SK-N-SH (cell line): ENCODE measurements around the gene IRF1. TPM values are rescaled to one million over a fixed set of nuclear protein-coding genes. Genes with fewer than 3 reads are reported as not detected.

ENCODE experiments used
- CTCF ChIA-PET: fragments of 300-600, 350-600 bp; formaldehyde crosslinking; extraction: SDS; loops from one replicate; lab custom pipeline; 2021; lab: Yijun Ruan, JAX
- POLR2A ChIA-PET: fragments of 350-600 bp; sonication (Branson Sonifier 250); formaldehyde crosslinking; extraction: SDS; loops from one replicate; lab custom pipeline; 2020; ENCODE audit warnings: antibody characterized with exemption, inconsistent platforms; lab: Yijun Ruan, JAX
- DNase-seq: peaks from one replicate; pipeline ENCODE4 v3.0.0; 2012
- H2AFZ ChIP-seq: fragments of 200-600 bp; sonication (generic); 2 replicates; pipeline ENCODE4 v1.8.1; 2016; ENCODE audit warnings: antibody characterized with exemption, mild to moderate bottlenecking, low read depth
- H3F3A ChIP-seq: fragments of 200-600 bp; sonication (generic); replicated peaks from 2 replicates; pipeline ENCODE3; 2016; ENCODE audit warnings: antibody characterized with exemption, mild to moderate bottlenecking; ENCODE audit not compliant: insufficient read depth
- H3K27ac ChIP-seq, 2 experiments: fragments of 200-500 bp in 1 of 2; fragments of 200-600 bp in 1 of 2; sonication (Bioruptor generic) in 1 of 2; sonication (generic), shearing (Covaris generic) in 1 of 2; 2 replicates each; pipeline versions ENCODE4 v1.5.1 to v1.6.1; 2014 to 2016; ENCODE audit warnings: low read depth in 2 of 2, inconsistent platforms in 1 of 2, low read length in 1 of 2, mild to moderate bottlenecking in 1 of 2, mixed read lengths in 1 of 2
- H3K27me3 ChIP-seq: fragments of 200-600 bp; sonication (generic), shearing (Covaris generic); 2 replicates; pipeline ENCODE4 v1.6.1; 2016; ENCODE audit warnings: mixed run types; ENCODE audit not compliant: insufficient read depth
- H3K36me3 ChIP-seq, 2 experiments: fragments of 200-500 bp in 1 of 2; fragments of 200-600 bp in 1 of 2; sonication (Bioruptor generic) in 1 of 2; sonication (generic) in 1 of 2; replicated peaks in 1 of 2; 2 replicates each; pipeline versions ENCODE3 to v1.5.1; 2014 to 2016; ENCODE audit warnings: low read length in 1 of 2, mild to moderate bottlenecking in 1 of 2; ENCODE audit not compliant: insufficient read depth in 2 of 2, control insufficient read depth in 1 of 2
- H3K4me1 ChIP-seq, 2 experiments: fragments of 200-500 bp in 1 of 2; fragments of 200-600 bp in 1 of 2; sonication (Bioruptor generic) in 1 of 2; sonication (generic), shearing (Covaris generic) in 1 of 2; 2 replicates each; pipeline versions ENCODE4 v1.5.1 to v1.6.1; 2014 to 2016; ENCODE audit warnings: low read depth in 1 of 2, low read length in 1 of 2, mixed run types in 1 of 2; ENCODE audit not compliant: insufficient read depth in 2 of 2, control insufficient read depth in 1 of 2
- H3K4me2 ChIP-seq: fragments of 200-600 bp; sonication (generic), shearing (Covaris generic); 2 replicates; pipeline ENCODE4 v1.6.1; 2017; ENCODE audit warnings: mixed run types
- H3K4me3 ChIP-seq, 2 experiments: fragments of 200-500 bp in 1 of 2; fragments of 200-600 bp in 1 of 2; sonication (Bioruptor generic) in 1 of 2; sonication (generic), shearing (Covaris generic) in 1 of 2; 2 replicates each; pipeline versions ENCODE4 v1.5.1 to v1.8.1; 2014 to 2016; ENCODE audit warnings: low read depth in 2 of 2, inconsistent platforms in 1 of 2, low read length in 1 of 2, mild to moderate bottlenecking in 1 of 2, mixed read lengths in 1 of 2, moderate library complexity in 1 of 2
- H3K79me2 ChIP-seq: fragments of 200-600 bp; sonication (generic); 2 replicates; pipeline ENCODE4 v1.8.1; 2017; ENCODE audit warnings: mild to moderate bottlenecking; ENCODE audit not compliant: insufficient read depth
- H3K9ac ChIP-seq: fragments of 200-600 bp; sonication (generic); 2 replicates; pipeline ENCODE4 v1.6.1; 2017; ENCODE audit warnings: mixed run types
- H3K9me2 ChIP-seq: fragments of 200-600 bp; sonication (generic); 2 replicates; pipeline ENCODE4 v1.6.1; 2017; ENCODE audit warnings: mixed run types
- H3K9me3 ChIP-seq: fragments of 200-600 bp; sonication (generic); 2 replicates; pipeline ENCODE4 v1.6.1; 2017; ENCODE audit warnings: mixed run types, mild to moderate bottlenecking, moderate library complexity
- H4K20me1 ChIP-seq: fragments of 200-600 bp; sonication (generic); 2 replicates; pipeline ENCODE4 v1.6.1; 2017; ENCODE audit warnings: mild to moderate bottlenecking, mixed run types; ENCODE audit not compliant: insufficient read depth
- EP300 ChIP-seq, 2 experiments: IDR thresholded peaks; 2 replicates each; pipeline versions ENCODE4 v1.4.0 to v1.6.1; 2012; ENCODE audit warnings: borderline replicate concordance in 1 of 2, low read depth in 1 of 2, low read length in 1 of 2
- EZH2phosphoT487 ChIP-seq: fragments of 200-600 bp; sonication (generic); IDR thresholded peaks from 2 replicates; pipeline ENCODE4 v1.6.1; 2017; ENCODE audit warnings: low read depth, mixed run types, mild to moderate bottlenecking, antibody characterized with exemption, moderate library complexity, borderline replicate concordance
- FOXJ3 ChIP-seq: sonication (generic); formaldehyde crosslinking; IDR thresholded peaks from 2 replicates; pipeline ENCODE4 v1.5.1; 2020; ENCODE audit warnings: mild to moderate bottlenecking, missing genetic modification reagents
- FOXM1 ChIP-seq: IDR thresholded peaks from 2 replicates; pipeline ENCODE4 v1.4.0; 2012; ENCODE audit warnings: low read depth, mild to moderate bottlenecking
- JUND ChIP-seq: IDR thresholded peaks from 2 replicates; pipeline ENCODE4 v1.4.0; 2012
- MAX ChIP-seq: IDR thresholded peaks from 2 replicates; pipeline ENCODE4 v1.4.0; 2012; ENCODE audit warnings: low read depth
- MXI1 ChIP-seq: IDR thresholded peaks from 2 replicates; pipeline ENCODE4 v1.6.1; 2012; ENCODE audit warnings: mild to moderate bottlenecking, low read depth, low read length, improper control_type of control experiment
- NFIC ChIP-seq: IDR thresholded peaks from 2 replicates; pipeline ENCODE4 v1.4.0; 2012; ENCODE audit warnings: borderline replicate concordance
- POLR2AphosphoS5 ChIP-seq: IDR thresholded peaks from 2 replicates; pipeline ENCODE4 v1.6.1; 2012; ENCODE audit warnings: low read depth, low read length
- RCOR1 ChIP-seq: fragments of 150-350 bp; IDR thresholded peaks from 2 replicates; pipeline ENCODE4 v1.6.1; 2017; ENCODE audit warnings: antibody characterized with exemption, low read length
- REST ChIP-seq: IDR thresholded peaks from 2 replicates; pipeline ENCODE4 v1.6.1; 2012; ENCODE audit warnings: mild to moderate bottlenecking, low read depth, low read length, moderate library complexity
- SMC3 ChIP-seq: IDR thresholded peaks from 2 replicates; pipeline ENCODE4 v1.6.1; 2012; ENCODE audit warnings: low read depth, low read length, improper control_type of control experiment
- TAF1 ChIP-seq: IDR thresholded peaks from 2 replicates; pipeline ENCODE4 v1.6.1; 2012; ENCODE audit warnings: low read depth, mild to moderate bottlenecking, low read length, moderate library complexity, borderline replicate concordance
- TCF12 ChIP-seq: IDR thresholded peaks from 2 replicates; pipeline ENCODE4 v1.4.0; 2012
- WGBS: methylation state at CpG from one replicate; pipeline ENCODE4 v1.1.6; 2017; ENCODE audit warnings: low lambda C conversion rate; 5-methylcytosine and 5-hydroxymethylcytosine counted together
- polyA plus RNA-seq, 3 experiments: library from polyadenylated mRNA; depleted of rRNA; stranded (reverse); fragments of >200 nt; gene quantifications; 2 replicates each; pipeline ENCODE4 v1.2.3, GENCODE V29; 2012

IRF1 gene
- polyA plus RNA-seq, 1 of the 3 experiments (the other 2 are of a cell fraction), result 15.2 TPM

DNA sequence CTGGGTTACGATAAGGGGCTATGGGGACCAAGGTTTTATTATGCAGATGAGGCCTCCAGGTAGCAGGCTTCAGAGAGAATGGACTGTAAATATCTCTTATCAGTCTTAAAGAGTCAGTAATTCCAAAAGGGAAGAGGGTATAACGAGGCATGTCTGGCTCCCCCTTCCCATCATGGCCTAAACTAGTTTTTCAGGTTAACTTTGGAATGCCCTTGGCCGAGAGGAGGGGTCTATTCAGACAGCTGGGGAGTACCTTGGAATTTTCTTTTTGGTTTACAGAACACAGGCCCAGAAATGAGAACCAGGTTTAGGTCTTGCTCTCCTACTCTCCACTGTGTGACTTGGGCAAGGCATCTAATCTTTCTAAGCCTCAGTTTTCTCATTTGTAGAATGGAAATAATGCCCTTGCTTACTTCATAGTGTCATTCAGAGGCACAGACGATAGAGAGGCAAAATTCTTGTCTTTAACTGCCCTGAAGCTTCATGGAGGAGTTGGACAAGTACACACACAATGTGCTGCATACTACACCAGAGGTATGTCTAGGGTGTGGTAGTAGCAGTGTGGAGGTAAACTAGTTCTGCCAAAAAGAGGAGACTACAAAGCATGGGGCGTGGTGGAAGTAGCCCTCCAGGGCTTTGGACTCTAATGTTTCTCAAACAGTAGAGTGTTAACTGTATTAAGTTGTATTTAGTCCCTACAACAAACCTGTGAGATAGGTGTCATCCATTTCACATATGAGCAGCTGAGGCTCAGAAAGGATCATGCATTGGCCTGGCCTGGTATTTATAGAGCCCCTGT, 45.5 kb downstream of the IRF1 start:
- CTCF ChIA-PET, result no interaction called here
- Histone ChIP-seq H3K9me3 (no peaks in the 10 kb centered on the region), H3K4me3 (no peak overlapping the region), H3K9ac (no peak overlapping the region), H2AFZ (no peak overlapping the region), H3K4me2 (no peak overlapping the region), H3K79me2 (no peaks in the 10 kb centered on the region), H3K36me3 (no peaks in the 10 kb centered on the region), H3K27ac (no peak overlapping the region)
- no peak for TF ChIP-seq TCF12
- no peak for TF ChIP-seq JUND
- no peak for TF ChIP-seq EZH2phosphoT487
- TF ChIP-seq, all 33 proteins: peak for 0
- POLR2A ChIA-PET, result no interaction called here
- no peaks in the 10 kb centered on the region for H3K27me3 ChIP-seq
- WGBS, result 77% methylated on average over 5 of the region's 5 CpGs
- DNase-seq, result no peak
- H3K9me2 ChIP-seq, result no peaks in the 10 kb centered on the region
- H3K4me1 ChIP-seq, result peaks cover 0 to 2% of the 10 kb centered on the region in 2 experiments; a peak in 1 of 4 replicates
- H3F3A ChIP-seq, result no peaks in the 10 kb centered on the region
- no peaks in the 10 kb centered on the region for H4K20me1 ChIP-seq

DNA sequence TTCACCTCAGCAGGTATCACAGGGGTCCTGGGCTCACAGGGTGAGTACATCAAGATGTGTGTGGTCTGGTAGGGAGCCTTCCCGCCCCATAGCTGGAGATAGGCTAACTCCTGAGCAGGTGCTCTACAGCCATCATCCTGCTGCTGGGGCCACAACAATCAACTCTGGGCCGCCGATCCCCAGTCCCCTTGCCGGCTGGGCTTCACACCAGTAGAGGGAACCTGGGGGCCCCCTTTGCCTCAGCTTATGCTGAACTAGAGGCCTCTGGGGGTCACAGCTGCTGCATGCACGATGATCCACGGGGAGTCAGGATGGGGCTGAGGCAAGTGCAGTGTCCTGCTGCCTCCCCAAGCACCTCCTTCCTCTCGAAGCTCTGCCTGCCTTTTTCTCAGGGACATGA, 46.5 kb downstream of the IRF1 start:
- WGBS, result 91% methylated on average over 5 of the region's 7 CpGs
- Histone ChIP-seq H3F3A (no peaks in the 10 kb centered on the region), H3K79me2 (no peaks in the 10 kb centered on the region), H4K20me1 (no peaks in the 10 kb centered on the region), H3K4me3 (no peak overlapping the region), H3K9me2 (no peaks in the 10 kb centered on the region), H3K36me3 (no peaks in the 10 kb centered on the region), H3K27ac (no peak overlapping the region), H3K9me3 (no peaks in the 10 kb centered on the region), H3K4me1 (peaks cover 5 to 6% of the 10 kb centered on the region in 2 experiments; a peak in 3 of 4 replicates), H3K27me3 (no peaks in the 10 kb centered on the region), H2AFZ (no peak overlapping the region), H3K4me2 (no peak overlapping the region), H3K9ac (no peak overlapping the region)
- no peak for DNase-seq
- TF ChIP-seq RCOR1 (no peak), TAF1 (no peak), EP300 (IDR thresholded peaks at IDR 0.05; ENCODE audit: borderline replicate concordance in 1 of 2, low read depth in 1 of 2, low read length in 1 of 2) (no peak), SMC3 (no peak), MAX (no peak), NFIC (no peak), EZH2phosphoT487 (no peak), POLR2AphosphoS5 (no peak), MXI1 (no peak), FOXJ3 (CRISPR knock-in tag) (no peak), FOXM1 (no peak), JUND (no peak), REST (no peak)
- POLR2A ChIA-PET, result interaction anchor here (1.0 kb wide), 1 partner anchor 47 kb away, joined by 3 read pairs; the partner anchor contains the start of gene IRF1
- CTCF ChIA-PET, result no interaction called here
